Measurements from ENCODE around the gene IGFBPL1. TPM values are rescaled to one million over a fixed set of nuclear protein-coding genes. Genes with fewer than 3 reads are reported as not detected.

Gene IGFBPL1
- total and polyA plus RNA-seq, 2 of the 13 experiments (the other 11 are each of a cell fraction or from before 2014, with no cell fraction given): 0.24 TPM; not detected in 1

DNA sequence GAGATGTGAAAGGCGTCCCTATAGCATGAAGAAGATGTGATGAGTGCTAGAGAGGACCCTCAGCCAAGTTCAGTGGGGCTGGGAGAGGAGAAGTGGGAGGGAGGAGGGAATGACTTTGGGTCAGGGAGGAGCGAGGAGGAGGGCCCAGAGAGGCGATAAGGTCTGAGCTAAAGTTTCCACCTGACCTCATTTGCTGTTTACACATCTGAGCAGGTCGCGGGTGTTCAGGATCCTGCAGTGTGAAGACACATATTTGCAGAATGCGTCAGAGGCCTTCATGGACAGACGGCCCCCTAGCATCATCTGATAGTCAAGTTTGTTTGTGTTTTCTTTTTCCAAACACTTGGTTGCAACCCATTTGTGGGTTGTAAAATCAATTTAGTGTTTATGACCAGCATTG is 18.9 kb upstream of the IGFBPL1 start (continued):
- TF ChIP-seq, protein P1, sequence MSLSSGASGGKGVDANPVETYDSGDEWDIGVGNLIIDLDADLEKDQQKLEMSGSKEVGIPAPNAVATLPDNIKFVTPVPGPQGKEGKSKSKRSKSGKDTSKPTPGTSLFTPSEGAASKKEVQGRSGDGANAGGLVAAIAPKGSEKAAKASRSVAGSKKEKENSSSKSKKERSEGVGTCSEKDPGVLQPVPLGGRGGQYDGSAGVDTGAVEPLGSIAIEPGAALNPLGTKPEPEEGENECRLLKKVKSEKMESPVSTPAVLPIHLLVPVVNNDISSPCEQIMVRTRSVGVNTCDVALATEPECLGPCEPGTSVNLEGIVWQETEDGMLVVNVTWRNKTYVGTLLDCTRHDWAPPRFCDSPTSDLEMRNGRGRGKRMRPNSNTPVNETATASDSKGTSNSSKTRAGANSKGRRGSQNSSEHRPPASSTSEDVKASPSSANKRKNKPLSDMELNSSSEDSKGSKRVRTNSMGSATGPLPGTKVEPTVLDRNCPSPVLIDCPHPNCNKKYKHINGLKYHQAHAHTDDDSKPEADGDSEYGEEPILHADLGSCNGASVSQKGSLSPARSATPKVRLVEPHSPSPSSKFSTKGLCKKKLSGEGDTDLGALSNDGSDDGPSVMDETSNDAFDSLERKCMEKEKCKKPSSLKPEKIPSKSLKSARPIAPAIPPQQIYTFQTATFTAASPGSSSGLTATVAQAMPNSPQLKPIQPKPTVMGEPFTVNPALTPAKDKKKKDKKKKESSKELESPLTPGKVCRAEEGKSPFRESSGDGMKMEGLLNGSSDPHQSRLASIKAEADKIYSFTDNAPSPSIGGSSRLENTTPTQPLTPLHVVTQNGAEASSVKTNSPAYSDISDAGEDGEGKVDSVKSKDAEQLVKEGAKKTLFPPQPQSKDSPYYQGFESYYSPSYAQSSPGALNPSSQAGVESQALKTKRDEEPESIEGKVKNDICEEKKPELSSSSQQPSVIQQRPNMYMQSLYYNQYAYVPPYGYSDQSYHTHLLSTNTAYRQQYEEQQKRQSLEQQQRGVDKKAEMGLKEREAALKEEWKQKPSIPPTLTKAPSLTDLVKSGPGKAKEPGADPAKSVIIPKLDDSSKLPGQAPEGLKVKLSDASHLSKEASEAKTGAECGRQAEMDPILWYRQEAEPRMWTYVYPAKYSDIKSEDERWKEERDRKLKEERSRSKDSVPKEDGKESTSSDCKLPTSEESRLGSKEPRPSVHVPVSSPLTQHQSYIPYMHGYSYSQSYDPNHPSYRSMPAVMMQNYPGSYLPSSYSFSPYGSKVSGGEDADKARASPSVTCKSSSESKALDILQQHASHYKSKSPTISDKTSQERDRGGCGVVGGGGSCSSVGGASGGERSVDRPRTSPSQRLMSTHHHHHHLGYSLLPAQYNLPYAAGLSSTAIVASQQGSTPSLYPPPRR (CRISPR knock-in tag; IDR thresholded peaks at IDR 0.05; ENCODE audit: borderline replicate concordance): peak; percentile 84
- TF ChIP-seq PRMT3 (CRISPR knock-in tag; IDR thresholded peaks at IDR 0.05; ENCODE audit: borderline replicate concordance, low read depth): no peak
- TF ChIP-seq, protein P2, sequence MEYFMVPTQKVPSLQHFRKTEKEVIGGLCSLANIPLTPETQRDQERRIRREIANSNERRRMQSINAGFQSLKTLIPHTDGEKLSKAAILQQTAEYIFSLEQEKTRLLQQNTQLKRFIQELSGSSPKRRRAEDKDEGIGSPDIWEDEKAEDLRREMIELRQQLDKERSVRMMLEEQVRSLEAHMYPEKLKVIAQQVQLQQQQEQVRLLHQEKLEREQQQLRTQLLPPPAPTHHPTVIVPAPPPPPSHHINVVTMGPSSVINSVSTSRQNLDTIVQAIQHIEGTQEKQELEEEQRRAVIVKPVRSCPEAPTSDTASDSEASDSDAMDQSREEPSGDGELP (IDR thresholded peaks at IDR 0.05; ENCODE audit: borderline replicate concordance, low read depth): peak; percentile 77; the same call in 1 of the 2 replicates
- TF ChIP-seq PITX1 (CRISPR knock-in tag; IDR thresholded peaks at IDR 0.05): no peak
- TF ChIP-seq, protein P3, sequence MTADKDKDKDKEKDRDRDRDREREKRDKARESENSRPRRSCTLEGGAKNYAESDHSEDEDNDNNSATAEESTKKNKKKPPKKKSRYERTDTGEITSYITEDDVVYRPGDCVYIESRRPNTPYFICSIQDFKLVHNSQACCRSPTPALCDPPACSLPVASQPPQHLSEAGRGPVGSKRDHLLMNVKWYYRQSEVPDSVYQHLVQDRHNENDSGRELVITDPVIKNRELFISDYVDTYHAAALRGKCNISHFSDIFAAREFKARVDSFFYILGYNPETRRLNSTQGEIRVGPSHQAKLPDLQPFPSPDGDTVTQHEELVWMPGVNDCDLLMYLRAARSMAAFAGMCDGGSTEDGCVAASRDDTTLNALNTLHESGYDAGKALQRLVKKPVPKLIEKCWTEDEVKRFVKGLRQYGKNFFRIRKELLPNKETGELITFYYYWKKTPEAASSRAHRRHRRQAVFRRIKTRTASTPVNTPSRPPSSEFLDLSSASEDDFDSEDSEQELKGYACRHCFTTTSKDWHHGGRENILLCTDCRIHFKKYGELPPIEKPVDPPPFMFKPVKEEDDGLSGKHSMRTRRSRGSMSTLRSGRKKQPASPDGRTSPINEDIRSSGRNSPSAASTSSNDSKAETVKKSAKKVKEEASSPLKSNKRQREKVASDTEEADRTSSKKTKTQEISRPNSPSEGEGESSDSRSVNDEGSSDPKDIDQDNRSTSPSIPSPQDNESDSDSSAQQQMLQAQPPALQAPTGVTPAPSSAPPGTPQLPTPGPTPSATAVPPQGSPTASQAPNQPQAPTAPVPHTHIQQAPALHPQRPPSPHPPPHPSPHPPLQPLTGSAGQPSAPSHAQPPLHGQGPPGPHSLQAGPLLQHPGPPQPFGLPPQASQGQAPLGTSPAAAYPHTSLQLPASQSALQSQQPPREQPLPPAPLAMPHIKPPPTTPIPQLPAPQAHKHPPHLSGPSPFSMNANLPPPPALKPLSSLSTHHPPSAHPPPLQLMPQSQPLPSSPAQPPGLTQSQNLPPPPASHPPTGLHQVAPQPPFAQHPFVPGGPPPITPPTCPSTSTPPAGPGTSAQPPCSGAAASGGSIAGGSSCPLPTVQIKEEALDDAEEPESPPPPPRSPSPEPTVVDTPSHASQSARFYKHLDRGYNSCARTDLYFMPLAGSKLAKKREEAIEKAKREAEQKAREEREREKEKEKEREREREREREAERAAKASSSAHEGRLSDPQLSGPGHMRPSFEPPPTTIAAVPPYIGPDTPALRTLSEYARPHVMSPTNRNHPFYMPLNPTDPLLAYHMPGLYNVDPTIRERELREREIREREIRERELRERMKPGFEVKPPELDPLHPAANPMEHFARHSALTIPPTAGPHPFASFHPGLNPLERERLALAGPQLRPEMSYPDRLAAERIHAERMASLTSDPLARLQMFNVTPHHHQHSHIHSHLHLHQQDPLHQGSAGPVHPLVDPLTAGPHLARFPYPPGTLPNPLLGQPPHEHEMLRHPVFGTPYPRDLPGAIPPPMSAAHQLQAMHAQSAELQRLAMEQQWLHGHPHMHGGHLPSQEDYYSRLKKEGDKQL (CRISPR knock-in tag; IDR thresholded peaks at IDR 0.05; ENCODE audit: low read depth): peak; percentile 65; the same call in 1 of the 2 replicates
- no peak for TF ChIP-seq ZFP82 (CRISPR knock-in tag; IDR thresholded peaks at IDR 0.05; ENCODE audit: borderline replicate concordance)
- TF ChIP-seq ZNF263 (CRISPR knock-in tag; IDR thresholded peaks at IDR 0.05): peak; percentile 98
- TF ChIP-seq ZNF510 (CRISPR knock-in tag; IDR thresholded peaks at IDR 0.05; ENCODE audit: low read depth): no peak
- no peak for TF ChIP-seq PHF20 (CRISPR knock-in tag; IDR thresholded peaks at IDR 0.05)
- no peak for TF ChIP-seq NONO (IDR thresholded peaks at IDR 0.05)
- TF ChIP-seq NONO (CRISPR knock-in tag; conservative IDR thresholded peaks at IDR 0.05): peak; percentile 37; the same call in 1 of the 2 replicates
- TF ChIP-seq ESRRA (CRISPR knock-in tag; IDR thresholded peaks at IDR 0.05; ENCODE audit: low read depth): peak; percentile 57; the same call in 1 of the 2 replicates
- TF ChIP-seq AKAP8 (CRISPR knock-in tag; IDR thresholded peaks at IDR 0.05): no peak
- TF ChIP-seq SOX6 (IDR thresholded peaks at IDR 0.05): no peak
- TF ChIP-seq SOX6 (CRISPR knock-in tag; IDR thresholded peaks at IDR 0.05): peak; percentile 79
- TF ChIP-seq MYC (CRISPR knock-in tag; IDR thresholded peaks at IDR 0.05; ENCODE audit: borderline replicate concordance): no peak
- peak; percentile 73 for TF ChIP-seq HOXA3 (CRISPR knock-in tag; IDR thresholded peaks at IDR 0.05)
- TF ChIP-seq ELF3 (CRISPR knock-in tag; IDR thresholded peaks at IDR 0.05): peak; percentile 76
- peak; percentile 70; the same call in 1 of the 2 replicates for TF ChIP-seq SP5 (CRISPR knock-in tag; IDR thresholded peaks at IDR 0.05; ENCODE audit: borderline replicate concordance, low read depth)
- no peak for TF ChIP-seq ZNF891 (CRISPR knock-in tag; IDR thresholded peaks at IDR 0.05)
- 0 out of 2 replicates have a peak, but pooled peaks have one; percentile 8 for TF ChIP-seq BHLHE40 (IDR thresholded peaks at IDR 0.05; ENCODE audit: low read length)
- peak; percentile 29 for TF ChIP-seq SKI (IDR thresholded peaks at IDR 0.05; ENCODE audit: partially characterized antibody)

Data from HepG2 (cell line).